HUDEP-2 (cell line): ENCODE data around the gene ADARB2.

Experiments used
- DNase-seq, 76 experiments: peaks; one replicate each; lab custom pipeline; 2025; ENCODE audit not compliant: unreplicated experiment in 76 of 76; lab: John Stamatoyannopoulos, UW

Gene ADARB2

DNA sequence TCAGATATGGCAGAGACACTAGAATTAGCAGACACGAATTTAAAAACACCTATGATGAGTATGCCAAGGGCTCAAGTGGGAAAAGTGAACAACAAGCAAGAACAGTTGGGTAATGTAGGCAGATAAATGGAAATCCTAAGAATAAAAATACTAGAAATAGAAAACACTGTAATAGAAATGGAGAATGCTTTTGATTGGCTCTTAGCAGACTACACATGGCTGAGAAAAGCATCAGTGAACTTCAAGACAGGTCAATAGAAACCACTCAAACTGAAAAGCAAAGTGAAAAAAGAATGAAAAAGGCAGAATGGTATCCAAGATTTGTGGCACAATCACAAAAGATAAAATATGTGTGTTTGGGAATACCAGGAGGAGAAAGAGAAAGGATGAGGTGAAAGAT lies 598.8 kb downstream of the ADARB2 start:
- no peak for DNase-seq

DNA sequence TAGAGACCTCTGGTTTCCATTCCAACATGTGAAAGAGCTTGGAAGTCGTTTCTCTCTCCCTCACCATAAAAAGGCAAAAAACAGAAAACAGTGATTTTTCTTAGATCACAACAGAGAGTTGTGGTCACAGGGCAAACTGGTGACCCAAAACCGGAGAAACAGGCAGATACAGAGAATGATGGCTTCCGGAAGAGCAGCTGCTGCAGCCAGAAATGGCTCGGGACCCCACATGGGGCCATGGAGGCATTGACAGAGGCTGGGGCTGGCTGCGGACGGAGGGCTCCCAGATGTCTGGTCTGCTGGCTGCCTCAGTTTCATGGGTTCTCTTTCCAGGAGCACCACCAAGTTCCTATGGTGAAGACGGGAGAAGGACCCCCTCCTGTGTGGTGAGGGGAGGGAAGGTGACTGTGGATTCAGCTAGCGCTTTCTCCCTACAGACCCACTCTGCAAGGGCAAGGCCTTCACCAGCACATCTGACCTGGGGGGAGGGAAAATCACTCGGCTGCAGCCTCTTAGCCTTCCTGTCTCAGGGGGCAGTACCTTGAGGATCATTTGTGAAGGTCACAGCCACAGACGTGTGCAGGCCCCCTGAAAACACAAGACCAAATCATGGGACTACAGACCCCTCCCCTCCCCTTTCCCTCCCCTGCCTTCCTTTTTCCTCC lies 599.7 kb downstream of the ADARB2 start:
- DNase-seq, result no peak

DNA sequence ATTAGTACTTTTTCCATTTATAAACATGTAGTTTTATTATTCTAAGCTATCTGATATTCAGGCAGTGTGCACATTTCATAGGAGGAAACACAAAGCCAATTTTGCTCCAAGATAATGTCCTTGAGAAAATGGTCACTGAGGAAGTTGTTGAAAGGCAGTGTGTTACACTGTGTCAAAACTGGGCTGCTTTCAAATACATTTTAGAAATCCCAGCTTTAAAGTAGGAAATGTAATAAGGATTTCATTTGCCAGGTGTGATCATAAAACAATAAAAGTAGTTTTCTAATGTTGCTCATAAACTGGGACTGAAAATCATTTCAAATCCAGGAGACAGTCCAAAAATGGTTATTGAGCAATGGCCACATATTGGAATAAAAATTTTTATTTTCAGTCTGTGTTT lies 601.1 kb downstream of the ADARB2 start:
- DNase-seq, result no peak

DNA sequence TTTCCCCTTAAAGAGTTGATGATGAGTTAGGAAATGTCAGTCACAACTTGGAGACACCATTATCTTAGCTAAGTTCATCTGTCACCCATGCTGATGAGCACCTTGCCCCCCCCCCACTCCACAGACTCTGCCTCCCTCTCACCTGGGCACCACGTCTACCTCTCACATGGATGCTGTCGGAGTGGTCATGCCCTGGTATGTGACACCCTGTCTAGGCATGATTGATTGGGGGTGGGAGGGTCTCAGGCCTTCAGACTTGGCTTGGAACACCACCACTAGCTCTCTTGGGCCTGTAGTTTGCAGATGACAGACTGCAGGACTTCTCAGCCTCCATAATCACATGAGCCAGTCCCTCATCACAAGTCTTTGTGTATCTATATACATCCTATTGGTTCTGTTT lies 603.2 kb downstream of the ADARB2 start:
- no peak for DNase-seq

DNA sequence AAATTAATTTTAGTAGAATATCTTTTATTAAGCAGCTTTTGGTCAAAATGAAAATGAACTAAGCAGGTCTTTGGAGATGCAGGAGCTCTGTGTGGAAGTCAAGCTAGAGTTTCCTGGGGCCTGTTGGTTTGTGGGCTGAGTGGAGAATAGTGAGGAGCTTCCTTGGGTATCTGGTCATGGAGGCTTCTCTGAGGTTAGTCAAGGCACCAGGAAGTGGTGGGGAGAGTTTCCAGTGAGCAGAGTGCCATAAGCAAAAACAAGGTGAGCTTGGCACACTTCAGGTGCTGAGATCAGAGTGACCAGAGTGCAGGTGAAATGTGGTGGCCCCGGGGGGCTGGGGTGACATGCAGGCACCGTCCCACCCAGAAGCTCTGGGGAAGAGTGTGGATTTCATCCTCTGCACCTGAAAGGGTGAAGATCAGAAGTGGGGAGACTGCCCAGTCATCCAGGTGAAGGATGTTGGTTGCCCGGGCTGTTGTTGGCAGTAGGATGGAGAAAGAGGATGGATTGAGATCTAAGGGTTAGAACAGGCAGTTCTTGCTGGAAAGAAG lies 603.8 kb downstream of the ADARB2 start:
- no peak for DNase-seq

DNA sequence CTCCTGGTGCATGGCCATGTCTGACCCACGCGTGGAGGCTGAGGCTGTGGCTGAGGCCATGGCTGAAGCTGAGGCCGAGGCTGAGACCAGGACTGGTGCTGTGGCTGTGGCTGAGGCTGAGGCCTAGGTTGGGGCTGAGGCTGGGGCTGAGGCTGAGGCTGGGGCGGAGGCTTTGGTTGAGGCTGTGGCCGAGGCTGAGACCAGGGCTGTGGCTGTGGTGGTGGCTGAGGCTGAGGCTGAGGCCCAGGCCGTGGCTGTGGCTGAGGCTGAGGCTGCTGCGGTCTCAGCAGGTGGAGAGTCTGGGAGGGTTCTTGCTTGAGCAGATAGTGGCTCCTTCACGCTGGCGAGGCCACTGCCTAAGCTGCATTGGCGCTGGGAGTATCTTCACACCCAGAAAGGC lies 604.7 kb downstream of the ADARB2 start:
- DNase-seq, result no peak

DNA sequence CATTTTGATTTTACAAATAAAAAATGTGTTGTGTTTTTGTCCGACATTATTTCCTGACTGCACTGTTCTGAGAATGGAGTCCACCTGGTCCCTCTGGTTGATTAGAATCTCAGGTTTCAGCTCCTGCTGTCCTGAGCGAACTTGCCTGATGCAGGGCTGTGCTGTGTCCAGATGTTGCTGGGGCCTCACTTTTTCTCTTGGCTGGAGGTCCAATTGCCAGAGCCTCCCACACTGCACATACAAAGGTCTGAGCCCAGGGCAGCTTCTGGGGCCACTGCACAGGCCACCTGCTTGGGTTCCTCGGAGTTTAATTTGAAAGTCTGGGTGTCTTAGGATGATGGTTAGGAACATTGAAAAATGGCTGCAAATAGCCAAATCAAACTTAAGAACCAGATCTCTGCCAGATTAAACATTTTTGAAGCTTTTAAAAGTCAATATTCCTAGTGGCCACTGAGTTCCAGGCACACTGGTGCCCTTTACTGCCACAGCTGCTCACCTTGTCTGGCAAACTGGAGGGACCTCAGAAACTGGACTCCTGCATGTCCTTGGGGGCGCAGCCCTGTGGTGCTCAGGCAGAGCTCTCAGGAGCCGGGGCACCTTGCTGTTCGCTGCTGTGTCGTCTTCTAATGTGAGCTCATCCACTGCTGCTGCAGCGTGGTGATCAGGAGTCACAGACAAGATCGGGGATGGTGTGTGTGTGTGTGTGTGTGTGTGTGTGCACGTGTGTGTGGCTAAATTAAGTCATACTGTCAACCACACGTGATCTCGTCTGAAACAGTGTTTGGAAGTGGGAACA lies 606.1 kb downstream of the ADARB2 start:
- no peak for DNase-seq

DNA sequence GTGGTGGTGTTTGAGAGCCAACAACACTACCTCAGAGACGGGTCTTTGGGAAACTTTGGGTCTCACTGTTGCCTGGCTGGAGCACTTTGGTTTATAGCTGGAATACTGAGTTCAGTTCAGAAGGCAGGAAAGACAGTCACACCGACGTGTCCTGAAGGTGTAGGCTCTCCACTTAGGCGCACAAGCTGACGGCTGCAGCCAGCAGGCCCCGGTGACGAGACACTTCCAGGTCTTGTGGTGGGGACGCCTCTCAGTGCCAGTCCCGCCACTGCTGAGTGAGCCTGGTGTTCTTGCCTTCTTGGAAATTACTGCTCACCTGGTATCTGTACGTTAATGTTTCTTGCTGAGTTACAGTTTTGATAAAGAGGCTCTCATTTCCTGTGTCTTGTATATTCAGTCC lies 607.1 kb downstream of the ADARB2 start:
- DNase-seq, result no peak

DNA sequence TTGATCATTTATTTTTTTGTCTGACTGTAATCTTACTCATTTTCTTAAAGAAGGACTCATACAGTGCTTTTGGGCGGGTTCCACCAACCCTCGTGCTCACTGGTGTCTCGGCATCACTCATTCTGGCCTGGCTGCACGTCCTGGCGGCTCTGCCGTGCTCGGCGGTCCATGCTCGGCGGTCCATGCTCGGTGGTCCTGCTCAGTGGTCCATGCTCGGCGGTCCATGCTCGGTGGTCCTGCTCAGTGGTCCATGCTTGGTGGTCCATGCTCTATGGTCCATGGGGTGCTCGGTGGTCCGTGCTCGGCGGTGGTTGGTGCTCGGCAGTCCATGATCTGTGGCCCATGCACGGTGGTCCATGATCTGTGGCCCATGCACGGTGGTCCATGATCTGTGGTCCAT lies 608.7 kb downstream of the ADARB2 start:
- DNase-seq, result no peak

DNA sequence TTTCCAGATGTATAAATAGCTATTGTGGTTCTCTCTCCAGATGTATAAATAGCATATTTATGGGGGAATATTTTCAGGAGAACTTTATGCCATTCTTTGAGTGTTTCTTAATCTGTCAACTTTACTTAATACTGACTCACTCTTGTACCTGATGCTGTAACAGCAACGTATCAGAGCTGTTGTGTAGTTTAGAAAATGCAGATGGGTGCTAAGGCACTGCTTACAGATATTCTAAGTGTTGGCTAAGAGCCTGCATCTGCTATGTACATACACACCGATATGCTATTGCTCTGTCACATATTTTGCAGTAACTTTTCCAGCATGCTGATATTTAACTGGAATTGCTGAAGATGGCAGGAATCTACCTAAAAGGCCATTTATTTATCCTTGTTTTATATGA lies 609.2 kb downstream of the ADARB2 start:
- no peak for DNase-seq

DNA sequence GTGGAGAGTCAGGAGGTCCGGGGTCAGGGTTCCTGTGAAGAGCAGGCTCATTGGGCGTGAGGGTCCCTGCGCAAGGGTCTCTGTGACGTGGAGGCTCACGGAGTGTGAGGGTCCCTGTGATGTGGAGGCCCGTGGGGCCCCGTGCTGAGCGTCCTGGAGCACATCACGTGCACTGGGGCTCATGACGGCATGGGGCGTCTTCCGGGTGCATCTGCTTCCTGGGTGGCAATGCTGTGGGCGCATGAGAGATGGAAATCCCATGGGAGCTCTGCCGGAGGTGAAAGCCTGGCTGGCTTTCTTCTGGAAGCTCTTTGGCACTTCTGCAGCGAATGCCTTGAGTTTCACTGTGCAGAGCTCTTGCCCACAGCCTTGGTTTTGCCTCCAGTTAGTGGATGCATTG lies 609.7 kb downstream of the ADARB2 start:
- no peak for DNase-seq
